Measurements from ENCODE around the gene FARP1. TPM values are rescaled to one million over a fixed set of nuclear protein-coding genes. Genes with fewer than 3 reads are reported as not detected.

Gene FARP1
- total RNA-seq, 2 experiments from 2014 or later: not detected

- ChIA-PET POLR2A (no interaction called here), CTCF (ENCODE audit: unreplicated experiment) (no interaction called here)
- DNase-seq (ENCODE audit: low spot score): no peak
- H3K9me2 ChIP-seq (ENCODE audit: insufficient read depth, low read length): no peaks in the 10 kb centered on the region
- H2AFZ ChIP-seq (ENCODE audit: low read length): no peak overlapping the region
- no peak for TF ChIP-seq EZH2phosphoT487 (IDR thresholded peaks at IDR 0.05; ENCODE audit: borderline replicate concordance, low read depth, low read length)
- TF ChIP-seq CTCF (conservative IDR thresholded peaks at IDR 0.05; ENCODE audit: low read length): no peak
- no peaks in the 10 kb centered on the region for H3K9me3 ChIP-seq (ENCODE audit: low read length)
- H3K4me2 ChIP-seq (ENCODE audit: low read length): no peak overlapping the region
- H3K27ac ChIP-seq (ENCODE audit: low read depth, low read length, poor library complexity, severe bottlenecking): no peak overlapping the region
- no peaks in the 10 kb centered on the region for H3K4me1 ChIP-seq (ENCODE audit: insufficient read depth, low read length, poor library complexity, severe bottlenecking)
- H3K79me2 ChIP-seq (ENCODE audit: insufficient read depth, low read depth, low read length): no peaks in the 10 kb centered on the region
- H4K20me1 ChIP-seq (ENCODE audit: insufficient read depth, low read length): no peaks in the 10 kb centered on the region
- no peaks in the 10 kb centered on the region for H3K36me3 ChIP-seq (ENCODE audit: insufficient read depth, low read length)
- no TSS peak for BruUV-seq (replicated peaks)
- no peak overlapping the region for H3K4me3 ChIP-seq (ENCODE audit: low read depth, low read length, poor library complexity, severe bottlenecking)
- intact Hi-C loops (cut with micrococcal nuclease; ENCODE audit: unreplicated experiment): no loop called here
Observed at GRCh38 chr13:98370261-98370660, 227.4 kb downstream of the FARP1 start.

- intact Hi-C loops (cut with micrococcal nuclease; ENCODE audit: unreplicated experiment): no loop called here
- DNase-seq (ENCODE audit: low spot score): no peak
- CTCF ChIA-PET (ENCODE audit: unreplicated experiment): no interaction called here
- H2AFZ ChIP-seq (ENCODE audit: low read length): no peak overlapping the region
- no peak overlapping the region for H3K4me2 ChIP-seq (ENCODE audit: low read length)
- no peaks in the 10 kb centered on the region for H3K36me3 ChIP-seq (ENCODE audit: insufficient read depth, low read length)
- H3K9me2 ChIP-seq (ENCODE audit: insufficient read depth, low read length): no peaks in the 10 kb centered on the region
- H3K4me1 ChIP-seq (ENCODE audit: insufficient read depth, low read length, poor library complexity, severe bottlenecking): no peaks in the 10 kb centered on the region
- H3K79me2 ChIP-seq (ENCODE audit: insufficient read depth, low read depth, low read length): no peaks in the 10 kb centered on the region
- no peaks in the 10 kb centered on the region for H4K20me1 ChIP-seq (ENCODE audit: insufficient read depth, low read length)
- no TSS peak for BruUV-seq (replicated peaks)
- no peak overlapping the region for H3K27ac ChIP-seq (ENCODE audit: low read depth, low read length, poor library complexity, severe bottlenecking)
- no peak for TF ChIP-seq CTCF (conservative IDR thresholded peaks at IDR 0.05; ENCODE audit: low read length)
- no peak overlapping the region for H3K4me3 ChIP-seq (ENCODE audit: low read depth, low read length, poor library complexity, severe bottlenecking)
- no peaks in the 10 kb centered on the region for H3K9me3 ChIP-seq (ENCODE audit: low read length)
- POLR2A ChIA-PET: interaction anchor here (0.7 kb wide), 2 partner anchors 10 to 789 kb away, joined by 3 to 5 read pairs; no protein-coding TSS in a partner anchor
Observed at GRCh38 chr13:98370806-98371515, 228.1 kb downstream of the FARP1 start.

GRCh38 chr13:98371516-98372023 lies 228.7 kb downstream of the FARP1 start:
- no peaks in the 10 kb centered on the region for H3K9me2 ChIP-seq (ENCODE audit: insufficient read depth, low read length)
- no TSS peak for BruUV-seq (replicated peaks)
- no peaks in the 10 kb centered on the region for H3K9me3 ChIP-seq (ENCODE audit: low read length)
- H4K20me1 ChIP-seq (ENCODE audit: insufficient read depth, low read length): no peaks in the 10 kb centered on the region
- no peak overlapping the region for H3K27ac ChIP-seq (ENCODE audit: low read depth, low read length, poor library complexity, severe bottlenecking)
- CTCF ChIA-PET (ENCODE audit: unreplicated experiment): no interaction called here
- TF ChIP-seq EZH2phosphoT487 (IDR thresholded peaks at IDR 0.05; ENCODE audit: borderline replicate concordance, low read depth, low read length): no peak
- no peak for TF ChIP-seq CTCF (conservative IDR thresholded peaks at IDR 0.05; ENCODE audit: low read length)
- H3K36me3 ChIP-seq (ENCODE audit: insufficient read depth, low read length): no peaks in the 10 kb centered on the region
- no peak for DNase-seq (ENCODE audit: low spot score)
- no peaks in the 10 kb centered on the region for H3K4me1 ChIP-seq (ENCODE audit: insufficient read depth, low read length, poor library complexity, severe bottlenecking)
- no peak overlapping the region for H3K4me2 ChIP-seq (ENCODE audit: low read length)
- no peak overlapping the region for H2AFZ ChIP-seq (ENCODE audit: low read length)
- H3K4me3 ChIP-seq (ENCODE audit: low read depth, low read length, poor library complexity, severe bottlenecking): no peak overlapping the region
- H3K79me2 ChIP-seq (ENCODE audit: insufficient read depth, low read depth, low read length): no peaks in the 10 kb centered on the region
- intact Hi-C loops (cut with micrococcal nuclease; ENCODE audit: unreplicated experiment): no loop called here
- POLR2A ChIA-PET: interaction anchor here (0.7 kb wide), 1 partner anchor 11 kb away, joined by 3 read pairs; no protein-coding TSS in a partner anchor
